Measurements from ENCODE around the gene ARX. TPM values are rescaled to one million over a fixed set of nuclear protein-coding genes. Genes with fewer than 3 reads are reported as not detected.

ARX gene
- total RNA-seq, 1 donor from 2014 or later: not detected

DNA sequence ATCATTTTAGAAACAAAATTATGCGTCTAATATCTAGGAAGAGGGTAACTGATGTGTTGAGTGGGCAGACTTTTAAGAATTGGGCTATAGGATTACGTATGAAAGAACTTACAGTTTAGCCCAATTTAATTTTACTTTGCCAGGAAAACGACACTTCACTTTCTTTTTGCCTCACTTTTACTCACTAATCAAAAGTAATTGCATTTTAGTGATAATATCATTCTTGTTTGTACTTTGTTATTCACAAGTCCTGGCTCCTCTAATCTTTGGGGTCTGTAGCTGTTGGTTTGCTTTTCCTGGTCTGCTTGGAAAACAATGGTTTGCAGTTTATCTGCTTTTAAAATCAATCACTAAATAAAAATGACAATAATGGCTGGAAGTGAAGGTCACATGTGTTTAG is 2.9 kb upstream of the ARX start:
- intact Hi-C loops (cut with micrococcal nuclease): no loop called here
- no peak for ATAC-seq

DNA sequence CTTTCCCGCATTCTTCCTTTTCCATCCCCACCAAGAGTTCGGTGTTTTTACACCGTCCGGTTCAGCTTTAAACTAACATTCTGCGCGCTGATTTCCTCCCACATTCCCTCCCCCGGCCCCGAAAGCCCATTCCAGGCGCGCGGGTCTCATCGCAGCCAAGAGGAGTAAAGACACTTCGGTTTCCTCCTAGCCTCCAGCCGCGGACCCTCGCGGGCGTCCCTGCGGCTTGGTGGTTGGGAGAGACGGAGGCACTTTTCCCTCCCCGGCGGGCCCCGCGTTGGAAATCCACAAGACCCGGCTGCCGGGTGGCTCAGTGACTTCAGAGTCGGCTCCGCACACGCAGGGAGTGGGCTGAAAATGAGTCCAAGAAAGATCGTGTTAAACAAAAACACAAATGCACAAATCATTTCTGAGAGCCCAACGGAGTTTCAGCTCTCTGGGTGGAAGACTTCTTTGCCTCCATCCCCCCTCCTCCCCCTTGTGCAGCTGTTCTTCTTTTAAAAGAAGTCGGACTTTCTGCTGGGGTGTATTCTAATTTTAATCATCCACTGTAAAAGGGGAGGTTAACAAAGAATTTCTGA is 2.0 kb upstream of the ARX start:
- no peak for DNase-seq
- intact Hi-C loops (cut with micrococcal nuclease): no loop called here
- ATAC-seq: no peak

More for the DNA sequence above, 2.9 kb upstream of the ARX start:
- DNase-seq: no peak

GRCh38 chrX:25016938-25017598 is 1.3 kb upstream of the ARX start:
- ATAC-seq (no peak), DNase-seq (no peak)
- intact Hi-C loops (cut with micrococcal nuclease): no loop called here

DNA sequence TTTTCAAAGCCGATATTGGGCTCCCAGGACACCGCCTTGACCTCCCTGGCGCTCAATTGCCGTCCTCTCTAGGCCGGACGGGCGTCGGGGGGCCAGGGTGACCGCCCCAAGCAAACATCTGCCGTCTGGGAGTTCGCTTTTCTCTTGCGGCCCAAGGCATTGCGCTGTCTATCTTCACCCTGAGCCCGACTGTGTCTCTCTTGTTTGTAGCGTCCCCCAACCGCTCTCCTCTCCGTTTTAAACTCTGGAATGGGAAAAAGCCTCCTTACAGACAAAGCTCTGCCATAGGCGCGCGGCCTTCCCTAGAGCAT is 551 bp upstream of the ARX start:
- DNase-seq (no peak), ATAC-seq (no peak)
- intact Hi-C loops (cut with micrococcal nuclease): no loop called here

GRCh38 chrX:25014366-25014838 is 1.4 kb downstream of the ARX start:
- intact Hi-C loops (cut with micrococcal nuclease): no loop called here
- no peak for ATAC-seq
- DNase-seq: no peak

GRCh38 chrX:25013632-25014365 is 2.0 kb downstream of the ARX start:
- ATAC-seq: no peak
- intact Hi-C loops (cut with micrococcal nuclease): no loop called here

DNA sequence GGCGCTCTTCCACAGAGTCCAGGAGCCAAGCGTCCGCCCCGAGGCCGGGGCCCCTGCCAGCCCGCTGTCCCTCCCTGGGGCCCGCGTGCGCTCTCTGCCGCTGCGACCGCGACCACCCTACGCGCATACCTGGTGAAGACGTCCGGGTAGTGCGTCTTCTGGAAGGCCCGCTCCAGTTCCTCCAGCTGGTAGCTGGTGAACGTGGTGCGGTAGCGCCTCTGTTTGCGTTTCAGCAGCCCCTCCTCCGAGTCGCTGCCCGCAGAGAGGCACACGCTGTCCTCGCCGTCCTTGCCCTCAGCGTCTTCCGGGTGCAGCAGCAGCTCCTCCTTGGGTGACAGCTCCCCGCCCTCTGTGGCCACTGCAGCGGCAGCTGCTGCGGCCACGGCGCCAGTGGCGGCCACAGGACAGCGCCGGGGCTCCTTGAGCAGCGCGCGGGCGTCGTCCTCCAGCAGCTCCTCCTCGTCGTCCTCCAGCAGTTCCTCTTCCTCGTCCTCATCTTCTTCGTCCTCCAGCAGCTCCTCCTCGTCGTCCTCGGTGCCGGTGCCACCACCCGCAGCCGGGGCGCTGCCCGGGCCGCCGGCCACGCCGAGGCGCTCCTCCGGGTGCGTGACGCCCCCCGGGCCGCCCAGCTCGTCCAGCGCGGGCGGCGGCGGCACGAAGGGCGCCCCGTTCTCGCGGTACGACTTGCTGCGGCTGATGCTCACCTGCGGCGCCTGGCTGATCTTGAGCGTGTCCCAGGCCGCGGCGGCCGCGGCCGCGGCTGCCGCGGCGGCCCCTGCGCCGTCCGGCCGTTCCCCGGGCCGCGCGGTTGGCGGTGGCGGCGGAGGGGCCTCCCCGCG is 2.8 kb downstream of the ARX start:
- ATAC-seq (no peak), DNase-seq (no peak)
- intact Hi-C loops (cut with micrococcal nuclease): no loop called here

More at GRCh38 chrX:25013632-25014365, 2.0 kb downstream of the ARX start:
- no peak for DNase-seq

DNA sequence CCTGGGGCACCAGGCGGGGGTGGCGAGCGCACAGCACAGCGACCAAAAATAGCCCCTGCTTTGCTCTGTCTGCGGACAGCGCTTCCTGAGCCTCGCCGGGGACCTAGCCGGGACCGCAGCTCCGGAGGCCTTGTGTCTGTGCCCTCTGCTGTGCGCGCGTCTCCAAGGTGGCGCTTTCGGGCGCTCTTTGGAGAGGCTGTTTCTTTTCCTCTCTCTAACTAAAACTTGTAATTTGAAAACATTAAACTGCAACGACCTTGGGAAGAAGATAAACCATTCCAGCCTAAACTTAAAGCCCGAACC is 3.4 kb downstream of the ARX start:
- intact Hi-C loops (cut with micrococcal nuclease): no loop called here
- no peak for DNase-seq
- ATAC-seq: peak; percentile 55

DNA sequence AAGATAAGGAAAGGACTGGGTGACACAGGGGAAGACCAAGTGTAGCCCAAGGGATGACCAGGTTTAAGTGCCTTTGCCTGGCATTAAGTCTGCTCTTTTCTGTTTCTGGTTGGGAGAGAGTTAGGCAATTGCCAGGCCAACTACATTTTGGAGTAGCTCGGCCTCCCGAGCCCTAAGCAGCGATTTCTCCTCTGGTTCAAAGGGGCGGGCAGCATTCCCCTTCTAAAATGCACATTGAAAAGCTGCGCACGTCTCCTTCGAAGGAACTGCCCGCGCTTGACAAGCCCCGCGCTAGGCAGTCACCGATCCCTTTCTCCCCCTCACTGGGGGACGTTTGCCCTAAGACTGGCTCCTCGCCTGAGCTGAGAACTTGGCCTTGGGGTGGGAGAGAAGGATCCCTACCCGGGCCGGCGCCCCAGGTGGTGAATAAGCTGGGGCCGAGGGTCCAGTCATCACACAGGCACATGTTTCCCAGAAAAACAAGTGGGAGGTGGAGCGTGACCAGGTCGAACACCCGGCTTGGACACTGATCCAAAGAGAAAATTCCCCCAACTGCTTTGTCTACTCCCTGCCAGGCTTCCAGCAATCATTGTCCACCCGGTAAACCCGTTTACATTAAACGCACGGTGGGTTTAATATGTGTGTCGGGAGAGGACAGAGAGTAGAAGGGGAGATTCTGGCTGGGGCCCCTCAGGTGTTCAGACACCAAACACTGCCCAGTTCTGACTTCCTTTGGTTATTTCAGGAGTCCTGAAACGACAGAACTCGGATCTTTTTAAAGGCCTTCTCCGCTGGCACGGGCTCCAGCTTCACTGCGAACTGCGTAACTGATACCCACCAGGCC is 4.0 kb downstream of the ARX start:
- DNase-seq: no peak
- intact Hi-C loops (cut with micrococcal nuclease): no loop called here
- ATAC-seq: no peak

GRCh38 chrX:25010784-25011588 is 4.8 kb downstream of the ARX start:
- intact Hi-C loops (cut with micrococcal nuclease): no loop called here
- ATAC-seq (no peak), DNase-seq (no peak)

DNA sequence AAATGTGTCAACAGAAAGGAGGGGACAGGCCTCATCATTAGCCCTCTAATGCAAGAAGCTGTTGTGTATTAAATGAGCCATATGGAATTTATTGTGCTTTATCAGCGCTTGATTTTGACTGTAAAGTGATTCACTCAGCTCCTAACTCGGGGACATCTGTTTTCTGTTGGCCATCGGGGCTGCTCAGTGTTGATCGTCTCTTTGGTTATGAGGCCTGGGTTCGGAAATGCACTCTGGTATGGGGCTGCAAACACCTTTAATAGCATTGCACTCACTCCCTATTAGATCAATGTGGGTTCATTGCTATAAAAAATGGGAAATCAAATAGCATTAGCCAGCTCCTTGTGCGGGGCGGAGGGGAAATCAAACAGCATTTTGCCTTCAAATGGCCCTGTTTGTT is 6.4 kb downstream of the ARX start:
- no peak for DNase-seq
- no peak for ATAC-seq
- intact Hi-C loops (cut with micrococcal nuclease): no loop called here

DNA sequence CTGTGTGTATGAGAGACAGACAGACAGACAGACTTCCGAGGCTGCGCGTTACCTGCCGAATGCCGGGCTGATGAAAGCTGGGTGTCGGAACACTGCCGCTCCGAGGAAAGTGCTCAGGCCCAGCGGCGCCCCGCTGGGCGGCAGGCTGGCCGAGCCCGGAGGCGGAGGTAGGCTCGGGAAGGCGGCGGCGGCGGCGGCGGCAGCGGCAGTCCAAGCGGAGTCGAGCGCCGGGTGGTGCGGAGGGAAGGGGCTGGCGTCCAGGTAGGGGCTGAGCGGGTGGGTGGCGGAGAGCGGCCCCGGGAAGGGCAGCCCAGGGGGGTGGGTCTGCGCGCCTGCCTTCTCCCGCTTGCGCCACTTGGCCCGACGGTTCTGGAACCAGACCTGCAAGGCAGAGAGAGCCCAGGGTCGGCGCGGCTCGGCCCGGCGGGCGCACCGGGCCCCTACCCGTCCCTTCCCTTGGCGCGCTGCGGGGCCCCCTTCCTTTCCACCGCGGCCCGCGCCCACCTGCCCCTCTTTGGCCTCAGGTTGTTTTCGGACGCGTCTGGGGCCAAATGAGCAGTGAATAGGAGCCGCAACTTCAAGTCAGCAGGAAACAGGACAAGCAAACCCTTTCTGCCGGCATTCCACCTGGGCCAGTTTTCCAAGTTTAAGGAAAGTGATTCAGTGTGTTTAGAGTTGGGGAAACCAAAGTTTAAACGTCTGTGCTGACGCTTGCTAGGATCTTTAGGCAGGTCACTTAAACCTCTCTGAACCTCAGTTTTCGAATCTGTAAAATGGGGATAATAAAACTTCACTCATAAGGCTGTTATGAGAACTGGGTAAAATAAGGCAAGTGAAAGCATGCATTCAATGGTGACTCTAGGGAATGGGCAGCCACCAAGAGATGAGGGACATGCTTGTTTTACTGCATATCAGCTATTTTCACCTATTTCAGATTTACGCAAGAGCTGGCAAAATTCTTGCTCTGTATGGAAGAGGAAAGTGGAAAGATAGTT is 8.4 kb downstream of the ARX start:
- intact Hi-C loops (cut with micrococcal nuclease): no loop called here
- no peak for DNase-seq
- no peak for ATAC-seq

GRCh38 chrX:25006586-25007058 is 9.1 kb downstream of the ARX start:
- ATAC-seq: no peak
- intact Hi-C loops (cut with micrococcal nuclease): no loop called here
- DNase-seq: no peak

DNA sequence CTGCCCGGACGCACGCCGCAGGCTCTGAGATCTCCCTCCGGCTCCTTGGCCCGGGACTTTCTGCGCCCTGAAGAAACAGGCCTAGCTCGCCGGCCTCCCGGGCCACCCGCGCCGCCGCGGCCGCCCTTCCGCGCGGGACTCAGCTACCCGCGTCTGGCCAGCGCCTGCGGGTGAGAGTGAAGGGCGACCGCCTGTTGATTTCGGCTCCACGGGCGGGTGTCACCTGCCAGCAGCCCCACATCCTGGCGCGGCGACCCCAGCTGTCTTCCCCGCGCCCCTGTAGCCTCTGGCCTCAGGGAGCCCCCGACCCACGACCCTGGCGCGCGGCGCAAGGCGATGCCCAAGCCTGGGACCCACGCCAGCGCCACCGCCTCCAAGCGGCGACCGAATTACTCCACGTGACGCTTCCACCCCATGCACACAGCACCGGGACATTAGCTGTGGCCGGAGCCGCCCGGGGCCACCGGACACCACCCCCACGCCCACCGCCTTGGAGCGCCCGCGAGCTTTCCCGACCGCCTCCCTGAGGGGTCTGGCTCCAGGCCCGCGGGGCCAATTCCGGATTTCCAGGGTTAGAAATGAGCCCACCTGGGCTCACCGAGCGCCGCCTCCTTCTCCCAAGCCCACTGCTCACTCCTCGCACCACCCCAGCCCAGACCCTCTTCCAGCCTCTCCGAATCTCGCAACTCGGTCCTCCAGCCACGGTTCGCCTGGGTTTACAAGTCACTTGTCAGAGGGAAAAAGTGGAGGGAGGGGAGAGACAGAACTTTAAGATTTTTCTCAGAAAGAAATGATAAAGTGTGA is 10.2 kb downstream of the ARX start:
- ATAC-seq (no peak), DNase-seq (no peak)
- intact Hi-C loops (cut with micrococcal nuclease): no loop called here

- ATAC-seq (no peak), DNase-seq (no peak)
- intact Hi-C loops (cut with micrococcal nuclease): no loop called here
Observed at GRCh38 chrX:25005034-25005381, 10.8 kb downstream of the ARX start.

GRCh38 chrX:25004485-25005032 is 11.2 kb downstream of the ARX start:
- intact Hi-C loops (cut with micrococcal nuclease): no loop called here
- DNase-seq: no peak
- ATAC-seq: no peak
